NCI-H1694 treated with DMSO at 0.1 percent for 48 hours (cell line): ENCODE data around the gene LRBA.
A peak's percentile ranks its signal among the peaks of the same experiment; 100 is the strongest.
"Not testable (repeated sequence)": the region's sequence is repeated elsewhere in the genome, so short reads cannot be mapped to it uniquely, and the experiment has no call there.

ENCODE experiments used
- DNase-seq: peaks from one replicate; lab custom pipeline; 2025; lab: John Stamatoyannopoulos, UW

The LRBA gene

DNA sequence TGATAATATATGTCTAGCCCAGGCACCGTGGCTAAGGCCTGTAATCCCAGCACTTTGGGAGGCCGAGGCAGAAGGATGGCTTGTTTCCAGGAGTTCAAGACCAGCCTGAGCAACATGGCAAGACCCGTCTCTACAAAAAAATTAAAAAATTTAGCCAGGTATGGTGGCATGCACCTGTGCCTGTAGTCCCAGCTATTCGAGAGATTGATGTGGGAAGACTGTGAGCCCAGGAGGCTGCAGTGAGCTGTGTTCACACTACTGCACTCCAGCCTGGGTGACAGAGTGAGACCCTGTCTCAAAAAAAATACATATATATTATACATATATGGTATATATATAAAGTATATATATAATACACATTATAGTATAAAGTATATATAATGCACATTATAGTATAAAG lies 595.1 kb downstream of the LRBA start:
- no peak for DNase-seq

DNA sequence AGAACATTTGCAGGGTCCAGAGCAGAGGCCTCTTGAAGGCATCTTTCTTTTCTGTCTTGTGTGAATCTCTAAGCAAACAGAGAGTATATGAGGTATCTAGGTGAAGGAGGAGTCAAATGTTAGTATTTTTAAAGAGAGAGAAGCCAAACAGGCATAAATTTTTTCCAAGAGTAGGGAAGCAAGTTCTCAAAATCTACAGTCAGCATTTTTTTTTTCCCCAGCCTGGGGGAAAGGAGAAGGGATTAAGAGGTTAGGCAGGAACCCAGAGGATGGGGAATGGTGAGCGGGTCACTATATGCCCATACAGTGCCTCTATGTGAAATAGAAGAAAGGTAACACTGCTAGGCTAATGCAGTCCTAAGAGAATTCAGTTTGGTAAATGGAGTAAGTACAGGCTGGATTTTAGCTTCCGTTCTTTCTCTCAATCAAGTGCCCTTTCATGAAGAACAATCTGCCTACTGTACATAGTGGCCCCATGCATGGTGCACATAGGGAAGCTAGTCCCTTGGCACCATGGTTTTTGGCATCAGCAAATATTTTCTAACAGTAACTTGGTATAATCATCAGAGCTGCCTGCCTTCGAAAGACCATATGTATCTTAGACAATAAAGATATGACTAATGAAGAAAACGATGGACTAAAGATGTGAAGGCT lies 596.2 kb downstream of the LRBA start:
- no peak for DNase-seq

DNA sequence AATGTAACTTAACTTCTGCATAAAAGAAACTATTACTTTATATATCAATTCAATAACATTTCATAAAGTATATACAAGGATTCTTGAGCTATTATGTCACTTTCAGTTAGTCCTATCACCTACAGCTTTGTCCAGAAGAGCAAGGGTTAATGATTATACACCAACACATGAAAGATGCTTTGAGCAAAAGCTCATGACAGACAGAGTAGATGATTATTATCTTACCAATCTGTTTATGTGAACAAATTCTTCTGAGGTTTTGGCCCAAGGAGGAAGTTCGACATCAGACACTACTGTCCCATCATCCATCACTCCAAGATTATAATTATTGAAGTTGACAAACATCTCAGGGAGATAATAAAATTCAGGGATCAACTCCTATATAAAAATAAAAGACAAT lies 599.9 kb downstream of the LRBA start:
- DNase-seq: no peak

DNA sequence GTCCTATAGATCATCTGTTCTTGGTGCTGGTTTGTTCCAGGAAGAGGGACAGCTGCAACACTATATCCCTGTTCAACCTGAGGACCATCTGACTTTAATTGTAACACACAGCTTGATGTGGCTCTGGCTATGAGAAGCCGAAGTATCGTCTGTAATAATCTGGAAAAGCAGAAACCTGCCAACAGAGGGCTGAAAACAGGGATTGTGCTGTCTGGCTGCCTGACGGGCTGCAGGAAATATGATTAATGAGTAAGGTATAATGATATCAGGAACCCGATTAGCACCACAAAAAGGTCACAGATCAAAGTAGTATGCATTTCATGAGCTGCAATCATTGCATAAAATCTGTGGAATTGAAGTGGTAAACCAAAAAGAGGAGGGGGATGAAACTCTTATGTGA lies 603.6 kb downstream of the LRBA start:
- peak; percentile 61 for DNase-seq

DNA sequence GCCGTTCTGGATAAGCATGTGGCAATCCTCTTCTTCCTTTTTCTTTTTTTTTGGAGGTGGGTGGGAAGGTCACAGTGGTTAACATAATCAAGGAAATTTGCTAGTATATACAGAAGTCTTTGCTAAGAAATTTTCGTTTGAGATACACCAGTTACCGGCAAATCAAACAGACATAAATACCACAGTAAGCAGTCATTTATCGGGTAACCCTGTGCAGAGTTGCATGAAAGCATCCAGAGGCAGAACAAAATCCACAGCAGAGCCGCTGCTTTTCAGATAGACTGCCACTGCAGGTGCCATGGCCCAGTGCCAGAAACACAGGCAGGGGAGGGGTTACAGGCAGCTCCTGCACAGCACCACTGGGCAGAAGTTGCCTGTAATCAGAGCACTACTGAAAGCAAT lies 612.2 kb downstream of the LRBA start:
- DNase-seq: peak; percentile 41

DNA sequence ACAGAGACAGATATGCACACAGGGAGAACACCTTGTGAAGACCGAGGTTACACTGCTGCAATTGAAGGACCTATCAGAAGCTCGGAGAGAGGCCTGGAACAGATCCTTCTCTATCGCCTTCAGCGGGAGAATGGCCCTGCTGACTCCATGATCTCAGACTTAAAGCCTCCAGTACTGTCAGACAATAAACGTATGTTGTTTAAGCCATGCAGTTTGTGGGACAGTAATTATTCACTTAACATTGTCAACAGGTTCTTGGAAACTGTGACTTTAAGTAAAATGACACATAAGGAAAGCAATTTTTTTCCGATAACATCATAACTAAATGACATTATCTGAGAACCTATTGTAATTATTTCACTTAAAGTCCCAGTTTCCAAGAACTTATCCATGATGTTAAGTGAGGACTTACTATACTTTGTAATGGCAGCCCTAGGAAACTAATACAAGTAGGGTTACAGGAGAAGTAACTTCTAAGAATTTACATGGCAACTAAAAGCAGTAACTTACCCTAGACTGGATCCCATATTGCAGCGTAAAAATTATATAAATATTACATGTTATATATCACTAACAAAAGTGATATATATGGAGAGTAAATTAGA lies 613.9 kb downstream of the LRBA start:
- no peak for DNase-seq

DNA sequence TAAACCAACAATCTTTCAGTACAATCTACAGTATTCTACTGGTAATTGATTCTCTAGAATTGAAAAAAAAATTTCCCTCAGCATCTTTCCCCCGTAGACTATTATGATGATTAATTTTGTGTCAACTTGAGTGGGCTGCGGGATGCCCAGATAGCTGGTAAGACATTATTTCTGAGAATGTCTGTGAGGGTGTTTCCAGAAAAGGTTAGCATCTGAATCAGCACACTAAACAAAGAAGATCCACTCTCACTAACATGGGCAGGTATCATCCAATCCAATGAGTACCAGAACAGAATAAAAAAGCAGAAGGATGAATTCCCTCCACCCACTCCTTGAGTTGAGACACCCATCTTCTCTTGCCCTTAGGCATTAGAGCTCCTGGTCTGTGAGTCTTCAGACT lies 619.2 kb downstream of the LRBA start:
- no peak for DNase-seq

DNA sequence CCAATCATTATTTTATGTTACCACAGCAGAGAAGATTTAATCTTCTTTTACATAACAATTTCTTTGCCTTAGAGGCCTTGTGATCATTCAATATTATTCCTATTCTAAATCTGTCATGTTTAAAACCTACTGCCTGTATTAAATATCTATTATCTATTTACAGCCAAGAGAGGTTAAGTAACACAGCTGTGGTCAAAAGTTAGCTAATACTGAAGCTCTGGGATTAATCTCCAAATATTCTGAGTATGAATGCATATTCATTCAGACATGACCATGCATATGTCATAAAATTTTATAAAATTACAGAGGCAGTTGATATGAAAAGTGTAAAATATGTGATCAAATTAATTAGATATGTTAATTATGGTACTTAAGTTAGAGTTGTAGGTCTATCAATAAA lies 621.0 kb downstream of the LRBA start:
- DNase-seq: no peak

DNA sequence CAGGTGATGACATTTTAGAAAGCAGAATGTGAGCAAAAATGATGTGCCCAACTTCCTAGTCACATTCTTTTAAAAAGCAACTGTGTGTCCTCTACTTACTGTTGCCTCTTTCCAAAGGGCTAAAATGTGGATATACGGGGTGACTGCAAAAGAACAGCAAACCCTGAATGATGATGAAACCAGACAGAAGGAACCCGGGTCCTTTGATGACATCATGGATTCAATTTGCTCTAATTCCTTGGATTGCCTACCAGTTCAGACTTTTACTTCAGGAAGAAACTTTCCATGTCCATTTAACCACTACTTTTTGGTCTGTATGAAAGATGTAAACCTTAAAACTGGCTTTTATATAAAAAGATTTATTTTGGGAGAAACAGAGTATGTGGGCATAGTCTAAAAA lies 624.0 kb downstream of the LRBA start:
- no peak for DNase-seq

DNA sequence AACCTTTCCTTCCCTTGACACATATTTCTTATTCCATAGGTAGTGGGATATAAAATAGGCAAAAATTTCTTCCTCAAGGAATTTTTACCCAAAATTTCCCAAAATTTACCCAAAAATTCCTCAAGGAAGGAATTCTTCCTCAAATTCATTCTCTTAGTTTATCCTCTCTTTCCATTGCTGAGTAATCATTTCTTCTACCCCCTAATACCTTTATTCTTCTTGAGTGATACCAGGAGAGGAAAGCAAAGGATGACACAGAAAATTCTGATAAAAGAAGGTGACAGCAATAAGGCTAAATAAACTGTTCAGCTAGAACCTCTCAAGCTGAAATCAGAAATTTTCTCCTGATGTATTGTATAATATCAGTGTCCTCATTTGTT lies 624.6 kb downstream of the LRBA start:
- no peak for DNase-seq

DNA sequence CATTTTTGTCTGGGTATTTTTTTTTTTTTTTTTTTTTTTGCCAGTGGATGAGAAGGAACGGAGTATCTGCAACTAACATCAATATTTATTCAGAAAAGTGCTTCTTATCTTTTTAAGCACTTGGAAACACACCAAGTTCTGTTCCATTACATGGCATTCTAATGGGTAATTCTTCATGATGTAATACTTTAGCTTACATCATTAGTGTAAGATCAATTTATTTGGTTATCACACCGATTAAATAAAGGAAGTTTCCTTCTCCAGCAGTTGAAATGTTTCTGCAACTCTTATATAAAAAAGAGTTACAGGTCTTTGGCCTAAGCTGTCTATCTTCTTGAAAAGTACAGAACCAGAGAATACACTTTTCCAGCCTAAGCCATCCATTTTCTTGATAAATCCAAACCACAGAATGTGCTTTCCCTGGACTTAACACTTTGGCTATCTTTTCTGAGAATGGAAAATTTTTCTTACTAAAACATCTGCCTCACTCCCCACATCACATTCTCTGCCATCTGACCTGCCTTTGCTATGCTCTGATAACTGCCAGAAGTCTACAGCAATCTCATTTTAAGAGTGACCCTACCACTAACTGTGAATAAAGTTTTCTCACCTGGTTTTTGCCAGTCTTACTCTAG lies 625.1 kb downstream of the LRBA start:
- DNase-seq: no peak

DNA sequence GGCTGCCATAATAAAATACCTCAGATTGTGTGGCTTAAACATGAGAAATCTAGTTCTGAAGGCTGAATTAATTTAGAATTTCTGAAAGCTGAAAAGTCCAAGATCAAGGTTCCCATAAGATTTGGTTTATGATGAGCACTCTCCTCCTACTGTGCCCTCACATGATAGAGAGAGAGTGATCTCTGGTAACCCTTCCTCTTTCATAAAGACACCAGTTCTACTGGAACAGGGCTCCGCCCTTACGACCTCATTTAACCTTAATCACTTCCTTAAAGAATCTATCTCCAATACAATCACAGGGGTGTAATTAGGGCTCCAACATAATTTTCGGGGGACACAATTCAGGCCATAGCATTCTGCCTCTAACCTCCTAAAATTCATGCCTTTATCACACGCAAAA lies 627.1 kb downstream of the LRBA start:
- DNase-seq: no peak

DNA sequence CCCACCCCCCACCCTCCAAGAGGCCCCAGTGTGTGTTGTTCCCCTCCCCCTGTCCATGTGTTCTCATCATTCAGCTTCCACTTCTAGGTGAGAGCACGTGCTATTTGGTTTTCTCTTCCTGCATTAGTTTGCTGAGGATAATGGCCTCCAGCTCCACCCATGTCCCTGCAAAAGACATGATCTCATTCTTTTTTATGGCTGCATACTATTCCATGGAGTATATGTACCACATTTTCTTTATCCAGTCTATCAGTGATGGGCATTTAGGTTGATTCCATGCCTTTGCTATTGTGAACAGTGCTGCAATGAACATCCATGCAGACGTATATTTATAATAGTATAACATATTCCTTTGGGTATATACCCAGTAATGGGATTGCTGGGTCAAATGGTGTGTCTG lies 628.7 kb downstream of the LRBA start:
- not testable (repeated sequence) for DNase-seq

DNA sequence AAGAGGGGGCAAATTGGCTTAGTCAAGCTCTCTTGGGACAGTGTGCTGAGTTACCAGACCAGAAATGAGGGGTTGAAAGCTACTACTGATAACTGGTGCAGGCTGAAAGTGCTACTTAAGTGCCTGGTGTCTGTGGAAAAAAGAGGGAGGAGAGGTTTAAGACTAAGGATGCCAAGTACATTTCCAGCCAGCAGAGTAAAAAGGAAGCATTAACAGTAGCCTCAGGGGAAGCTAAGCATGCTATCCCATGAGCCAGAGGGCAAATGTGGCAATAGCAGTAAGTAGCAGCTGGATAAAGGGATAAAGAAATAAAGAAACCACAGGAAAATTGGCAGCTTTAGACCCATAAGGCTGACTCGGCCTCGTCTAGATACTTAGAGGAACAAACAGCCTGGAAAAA lies 629.5 kb downstream of the LRBA start:
- peak; percentile 11 for DNase-seq

DNA sequence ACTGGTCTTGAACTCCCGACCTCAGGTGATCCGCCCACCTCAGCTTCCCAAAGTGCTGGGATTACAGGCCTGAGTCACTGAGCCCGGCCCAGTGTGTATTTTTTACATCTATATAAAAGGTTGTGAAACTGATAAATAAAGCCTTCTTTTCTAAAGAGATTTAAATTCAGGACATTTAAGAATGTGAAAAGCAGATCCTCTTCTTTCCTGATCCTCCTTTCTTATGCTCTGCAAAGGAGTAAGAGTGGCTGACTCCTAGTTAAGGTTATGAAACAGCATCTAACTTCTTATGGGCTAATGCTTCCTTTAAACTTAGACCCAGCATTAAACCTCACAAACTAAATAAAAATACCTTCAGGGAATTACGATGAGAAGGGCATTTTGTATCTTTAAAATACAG lies 630.8 kb downstream of the LRBA start:
- DNase-seq: no peak

DNA sequence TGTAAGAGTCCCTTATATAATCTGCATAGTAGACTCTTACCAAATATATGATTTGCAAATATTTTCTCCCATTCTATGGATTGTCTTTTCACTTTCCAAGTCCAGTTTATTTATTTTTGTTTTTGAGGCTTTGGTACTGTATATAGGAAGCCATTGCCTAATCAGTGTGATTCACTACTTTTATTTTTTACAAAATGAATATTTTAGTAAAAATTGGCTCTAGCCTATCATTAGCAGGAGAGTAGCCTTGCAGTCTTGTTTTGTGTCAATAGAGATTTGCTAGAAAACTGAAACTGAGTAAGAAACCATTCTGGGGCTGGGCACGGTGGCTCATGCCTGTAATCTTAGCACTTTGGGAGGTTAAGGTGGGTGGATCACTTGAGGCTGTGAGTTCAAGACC lies 633.1 kb downstream of the LRBA start:
- no peak for DNase-seq

DNA sequence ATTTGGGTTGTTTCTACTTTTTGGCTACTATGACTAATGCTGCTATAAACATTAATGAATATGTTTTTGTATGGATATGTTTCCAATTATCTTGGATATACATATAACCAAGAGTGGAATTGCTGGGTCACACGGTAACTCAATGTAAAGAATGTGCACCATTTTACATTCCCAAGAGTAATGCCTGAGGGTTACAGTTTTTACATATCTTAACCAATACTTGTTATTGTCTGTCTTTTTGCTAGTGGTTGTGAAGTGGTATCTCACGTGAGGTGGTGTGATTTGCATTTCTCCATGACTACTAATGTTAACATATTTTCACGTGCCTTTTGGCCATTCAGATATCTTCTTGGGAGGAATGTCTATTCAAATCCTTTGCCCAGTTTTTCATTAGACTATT lies 633.5 kb downstream of the LRBA start:
- DNase-seq: no peak

DNA sequence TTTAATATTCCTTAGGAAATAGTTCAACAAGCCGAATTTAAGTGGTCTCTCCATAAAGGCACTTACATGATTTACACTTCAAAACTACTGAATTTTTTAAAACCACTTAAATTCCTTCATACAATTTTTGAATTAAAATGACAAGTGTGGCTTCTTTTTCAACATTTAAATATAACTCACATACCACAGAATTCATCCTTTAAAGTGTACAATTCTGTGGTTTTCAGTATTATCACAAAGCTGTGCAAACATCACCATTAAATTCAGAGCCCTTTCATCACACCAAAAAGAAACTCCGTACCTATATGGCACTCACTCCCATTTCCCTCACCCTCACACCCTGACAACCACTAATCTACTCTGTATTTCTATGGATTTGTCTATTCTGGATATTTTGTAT lies 634.0 kb downstream of the LRBA start:
- DNase-seq: no peak

DNA sequence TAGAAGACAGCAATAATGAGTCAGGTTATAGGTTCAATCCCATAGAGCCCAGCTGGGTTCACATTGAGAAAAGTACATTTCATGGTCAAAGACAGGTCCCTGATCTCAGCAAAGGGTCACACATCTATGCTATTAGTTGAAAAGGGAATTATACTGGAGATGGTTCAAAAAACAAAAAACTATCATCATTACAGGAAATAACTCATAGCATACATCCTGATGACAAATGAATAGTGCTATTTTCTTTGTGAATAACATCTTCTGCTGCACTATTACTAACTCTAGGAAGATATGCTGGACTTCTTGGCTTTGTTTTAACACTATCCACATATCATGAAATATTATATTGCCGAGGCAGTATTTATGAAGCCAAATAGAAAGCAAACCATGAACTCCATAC lies 635.6 kb downstream of the LRBA start:
- DNase-seq: no peak

DNA sequence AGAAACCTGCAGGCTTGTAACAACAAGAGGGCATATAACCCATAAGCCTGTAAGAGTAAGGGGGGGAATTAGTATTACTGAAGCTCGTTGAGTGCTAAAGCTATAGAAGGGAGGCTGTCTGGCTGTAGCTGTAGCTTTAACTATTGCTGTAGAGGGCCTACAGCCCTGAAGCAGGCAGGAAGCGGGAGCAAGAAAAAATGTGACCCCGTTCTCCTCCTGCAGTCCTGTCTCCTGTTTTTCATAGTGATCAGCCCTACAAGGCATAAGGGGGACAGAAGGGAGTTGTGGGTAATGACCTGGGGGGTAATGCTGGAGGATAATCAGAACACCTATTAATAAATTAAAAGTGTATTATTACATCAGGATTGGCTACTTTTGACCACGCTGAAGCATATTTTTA lies 640.1 kb downstream of the LRBA start:
- DNase-seq: no peak

DNA sequence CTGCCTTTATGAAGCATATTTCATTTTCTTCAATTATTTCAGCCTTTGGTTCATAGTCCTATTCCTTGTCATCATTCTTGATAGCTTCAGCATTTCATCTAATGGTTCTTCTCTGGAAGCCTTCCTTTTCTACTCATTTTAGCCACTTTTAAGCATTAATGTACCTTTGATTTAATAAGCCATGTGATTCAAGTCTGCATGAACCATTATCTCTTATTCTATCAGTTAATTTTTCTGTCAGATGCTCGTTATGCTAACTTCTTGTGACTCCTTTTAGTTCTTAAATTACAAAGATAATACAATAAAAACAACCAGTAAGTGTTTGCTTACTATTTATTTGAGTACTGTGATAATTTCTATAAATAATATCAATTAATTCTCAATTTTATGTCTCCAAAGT lies 643.2 kb downstream of the LRBA start:
- DNase-seq: no peak

DNA sequence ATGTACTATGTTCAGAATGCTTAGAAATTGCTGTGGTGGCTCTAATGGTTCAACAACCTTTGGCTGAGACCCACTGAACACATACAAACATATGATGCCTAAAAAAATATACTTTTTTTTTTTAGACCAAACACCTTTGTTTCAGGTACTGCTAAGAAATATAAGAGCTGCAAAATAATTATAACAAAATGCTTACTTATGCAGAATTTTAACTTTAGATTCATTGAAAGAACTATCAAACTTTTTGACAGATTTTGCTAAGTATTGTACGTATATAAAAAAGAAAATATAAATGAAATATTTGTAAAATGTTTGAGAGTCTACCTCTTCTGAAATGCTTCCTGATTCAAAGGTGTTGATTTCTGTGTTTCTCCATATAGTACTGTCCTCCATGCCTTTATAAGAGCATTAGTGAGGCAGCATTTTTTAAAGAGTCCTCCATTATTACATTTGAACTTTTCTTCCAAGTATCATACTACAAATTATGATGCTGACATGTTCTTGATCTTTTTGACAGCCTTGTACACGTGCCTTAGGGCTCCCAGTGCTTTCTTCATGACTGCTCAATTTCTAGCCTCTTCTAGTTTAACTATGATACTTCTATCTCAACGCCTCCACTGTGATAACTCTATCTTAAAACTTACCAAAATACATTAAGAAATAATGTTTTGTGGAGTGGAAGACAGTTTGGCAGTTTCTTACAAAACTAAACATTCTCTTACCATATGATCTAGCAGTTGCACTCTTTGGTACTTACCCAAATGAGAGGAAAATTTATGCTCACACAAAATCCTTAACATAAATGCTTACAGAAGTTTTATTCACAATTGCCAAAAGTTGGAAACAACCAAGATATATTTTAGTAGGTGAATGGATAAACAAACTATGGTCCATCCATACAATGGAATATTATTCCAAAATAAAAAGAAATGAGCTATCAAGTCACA lies 645.4 kb downstream of the LRBA start:
- no peak for DNase-seq

DNA sequence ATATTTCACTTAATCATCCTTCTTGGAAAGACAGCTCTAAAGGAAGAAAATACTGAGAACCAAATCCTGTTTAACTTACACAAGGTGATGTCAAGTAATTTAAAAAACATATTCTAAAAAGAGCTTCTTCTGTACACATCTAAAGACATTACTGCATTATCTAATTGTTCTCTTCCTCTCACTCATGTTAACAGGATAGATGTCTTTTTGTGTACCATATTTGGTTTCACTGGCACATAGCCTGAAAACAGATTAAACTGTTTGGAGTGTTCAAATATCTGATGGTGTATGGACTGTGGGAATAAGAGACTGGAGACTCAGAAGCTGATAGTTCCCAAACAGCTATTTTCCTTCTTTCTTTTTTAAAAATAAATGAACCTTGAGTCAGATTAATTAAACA lies 646.4 kb downstream of the LRBA start:
- DNase-seq: peak; percentile 42
